ENCODE results near the gene BTBD18.

The BTBD18 gene

DNA sequence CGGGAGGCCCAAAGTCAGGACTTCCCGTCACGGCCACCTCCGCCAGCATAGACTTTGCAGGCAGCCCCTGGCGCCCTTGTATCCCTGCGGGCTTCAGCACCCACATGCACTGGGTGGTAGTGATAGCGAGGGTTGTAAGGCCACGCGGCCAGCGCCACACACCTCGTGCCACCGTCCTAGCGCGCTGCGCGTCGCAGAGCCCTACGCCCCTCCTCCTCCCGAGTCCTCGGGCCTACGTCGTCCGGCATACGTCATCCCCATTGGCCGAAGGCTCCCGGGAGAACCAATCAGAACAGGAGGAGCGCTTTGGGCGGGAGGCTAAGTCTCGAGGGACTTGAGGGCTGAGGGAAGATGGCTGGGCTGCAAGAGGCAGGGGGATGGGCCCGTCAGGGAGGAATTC lies 1.3 kb upstream of the BTBD18 start:
- H3K4me3 ChIP-seq (ENCODE audit: low read depth, low read length): no peak overlapping the region
- no peak for DNase-seq (ENCODE audit: low read depth)
- TF ChIP-seq, protein P1, sequence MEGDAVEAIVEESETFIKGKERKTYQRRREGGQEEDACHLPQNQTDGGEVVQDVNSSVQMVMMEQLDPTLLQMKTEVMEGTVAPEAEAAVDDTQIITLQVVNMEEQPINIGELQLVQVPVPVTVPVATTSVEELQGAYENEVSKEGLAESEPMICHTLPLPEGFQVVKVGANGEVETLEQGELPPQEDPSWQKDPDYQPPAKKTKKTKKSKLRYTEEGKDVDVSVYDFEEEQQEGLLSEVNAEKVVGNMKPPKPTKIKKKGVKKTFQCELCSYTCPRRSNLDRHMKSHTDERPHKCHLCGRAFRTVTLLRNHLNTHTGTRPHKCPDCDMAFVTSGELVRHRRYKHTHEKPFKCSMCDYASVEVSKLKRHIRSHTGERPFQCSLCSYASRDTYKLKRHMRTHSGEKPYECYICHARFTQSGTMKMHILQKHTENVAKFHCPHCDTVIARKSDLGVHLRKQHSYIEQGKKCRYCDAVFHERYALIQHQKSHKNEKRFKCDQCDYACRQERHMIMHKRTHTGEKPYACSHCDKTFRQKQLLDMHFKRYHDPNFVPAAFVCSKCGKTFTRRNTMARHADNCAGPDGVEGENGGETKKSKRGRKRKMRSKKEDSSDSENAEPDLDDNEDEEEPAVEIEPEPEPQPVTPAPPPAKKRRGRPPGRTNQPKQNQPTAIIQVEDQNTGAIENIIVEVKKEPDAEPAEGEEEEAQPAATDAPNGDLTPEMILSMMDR (IDR thresholded peaks at IDR 0.05; ENCODE audit: control insufficient read depth, extremely low read depth, insufficient read depth): no peak

- TF ChIP-seq, protein P1 (IDR thresholded peaks at IDR 0.05; ENCODE audit: control insufficient read depth, extremely low read depth, insufficient read depth): no peak
- DNase-seq (ENCODE audit: low read depth): no peak
Observed at GRCh38 chr11:57751176-57751575, 443 bp downstream of the BTBD18 start.

GRCh38 chr11:57746920-57747319 lies 4.7 kb downstream of the BTBD18 start:
- H3K4me3 ChIP-seq (ENCODE audit: low read depth, low read length): no peak overlapping the region
- TF ChIP-seq, protein P1 (IDR thresholded peaks at IDR 0.05; ENCODE audit: control insufficient read depth, extremely low read depth, insufficient read depth): no peak
- no peak for DNase-seq (ENCODE audit: low read depth)

More at GRCh38 chr11:57751176-57751575, 443 bp downstream of the BTBD18 start:
- no peak overlapping the region for H3K4me3 ChIP-seq (ENCODE audit: low read depth, low read length)

GRCh38 chr11:57745206-57745605 lies 6.4 kb downstream of the BTBD18 start:
- TF ChIP-seq, protein P1 (IDR thresholded peaks at IDR 0.05; ENCODE audit: control insufficient read depth, extremely low read depth, insufficient read depth): no peak
- H3K4me3 ChIP-seq (ENCODE audit: low read depth, low read length): no peak overlapping the region
- DNase-seq (ENCODE audit: low read depth): no peak

DNA sequence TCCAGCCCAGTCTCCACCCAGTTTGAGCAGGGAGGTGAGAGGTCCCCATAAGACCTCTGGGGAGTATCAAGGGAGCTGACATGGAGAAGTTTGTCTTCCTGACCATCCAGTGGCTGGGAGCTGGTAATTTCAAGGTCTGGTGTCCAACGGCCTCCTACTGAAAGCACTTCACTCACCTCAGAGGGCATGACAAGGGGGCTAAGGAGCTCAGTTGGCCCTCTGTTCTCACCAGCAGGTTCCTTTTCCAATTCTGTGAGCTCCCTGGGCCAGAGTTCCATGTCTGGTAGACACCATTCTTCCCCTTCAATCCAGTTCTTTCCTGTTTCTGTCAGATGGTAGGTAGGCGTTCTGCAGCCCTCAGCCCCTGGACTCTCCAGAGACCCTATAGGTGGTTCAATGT lies 7.3 kb downstream of the BTBD18 start:
- H3K4me3 ChIP-seq (ENCODE audit: low read depth, low read length): no peak overlapping the region
- DNase-seq (ENCODE audit: low read depth): no peak
- TF ChIP-seq, protein P1 (IDR thresholded peaks at IDR 0.05; ENCODE audit: control insufficient read depth, extremely low read depth, insufficient read depth): no peak

DNA sequence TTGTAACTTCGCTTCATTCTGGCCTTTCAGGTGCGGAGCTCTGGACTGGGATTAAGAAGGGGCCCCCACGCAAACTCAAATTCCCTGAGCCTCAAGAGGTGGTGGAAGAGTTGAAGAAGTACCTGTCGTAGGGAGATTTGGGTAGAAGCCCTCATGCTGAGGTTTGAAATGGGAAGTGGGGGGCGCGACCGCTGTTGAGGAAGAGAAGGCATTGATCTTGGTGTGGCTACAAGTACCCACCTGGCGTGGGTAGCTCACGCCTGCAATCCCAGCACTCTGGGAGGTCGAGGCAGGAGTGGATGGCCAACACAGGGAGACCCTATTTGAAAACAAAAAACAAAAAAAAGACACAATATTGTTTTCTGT lies 9.5 kb downstream of the BTBD18 start:
- DNase-seq (ENCODE audit: low read depth): no peak
- TF ChIP-seq, protein P1 (IDR thresholded peaks at IDR 0.05; ENCODE audit: control insufficient read depth, extremely low read depth, insufficient read depth): no peak
- peak overlapping the region; percentile 95 for H3K4me3 ChIP-seq (ENCODE audit: low read depth, low read length)
